Panc1 (cell line): Measurements from ENCODE around the gene HMG20B. TPM values are rescaled to one million over a fixed set of nuclear protein-coding genes. Genes with fewer than 3 reads are reported as not detected.

Experiments used
- ATAC-seq: fragments of 200-7000 bp; cut with Tn5 transposase; 2 replicates; pipeline ENCODE4 v1.9.1; 2020; ENCODE audit warnings: mild to moderate bottlenecking, moderate library complexity
- BruUV-seq: library from RNA; stranded (reverse); fragments of 400-500 nt; replicated peaks from 2 replicates; lab custom pipeline; 2021; lab: Mats Ljungman, UMichigan
- CTCF ChIA-PET: fragments of 300-600 bp; sonication (Branson Sonifier 250); formaldehyde crosslinking; loops from one replicate; lab custom pipeline; 2022; ENCODE audit warnings: antibody characterized with exemption; lab: Charles Lee
- POLR2A ChIA-PET: fragments of 300-600 bp; sonication (Branson Sonifier 250); formaldehyde crosslinking; loops from one replicate; lab custom pipeline; 2022; ENCODE audit warnings: antibody characterized with exemption; lab: Charles Lee
- DNase-seq: peaks from one replicate; pipeline ENCODE4 v3.0.0-alpha.2; 2010; ENCODE audit warnings: low read depth, low spot score
- H3K27ac ChIP-seq: 2 replicates; pipeline ENCODE4 v1.5.1; 2011; ENCODE audit warnings: mild to moderate bottlenecking, low read length, inconsistent platforms
- H3K27me3 ChIP-seq: fragments of 200-500 bp; sonication (Bioruptor generic); 2 replicates; pipeline ENCODE4 v1.6.0; 2014; ENCODE audit warnings: low read length, inconsistent platforms; ENCODE audit not compliant: control insufficient read depth, insufficient read depth
- H3K36me3 ChIP-seq: fragments of 200-500 bp; sonication (Bioruptor generic); 2 replicates; pipeline ENCODE4 v1.5.1; 2014; ENCODE audit warnings: inconsistent platforms, mild to moderate bottlenecking, low read length, moderate library complexity; ENCODE audit not compliant: control insufficient read depth, insufficient read depth
- H3K4me1 ChIP-seq: 2 replicates; pipeline ENCODE4 v1.5.1; 2011; ENCODE audit warnings: inconsistent platforms, mild to moderate bottlenecking, low read length, moderate library complexity; ENCODE audit not compliant: control insufficient read depth, insufficient read depth
- H3K4me3 ChIP-seq, 2 experiments: 2 replicates each; pipeline ENCODE4 v1.5.1; 2011 to 2012; ENCODE audit warnings: low read depth in 2 of 2, low read length in 2 of 2, mild to moderate bottlenecking in 2 of 2, inconsistent platforms in 1 of 2, moderate library complexity in 1 of 2
- H3K9me3 ChIP-seq: fragments of 200-500 bp; sonication (Bioruptor generic); 2 replicates; pipeline ENCODE4 v1.5.1; 2014; ENCODE audit warnings: low read depth, mild to moderate bottlenecking, inconsistent platforms, low read length, moderate library complexity; ENCODE audit not compliant: control insufficient read depth, insufficient read depth
- CTCF ChIP-seq: fragments of 450-650 bp; IDR thresholded peaks from 2 replicates; pipeline ENCODE4 v1.5.1; 2017; ENCODE audit warnings: mild to moderate bottlenecking
- POLR2AphosphoS5 ChIP-seq: IDR thresholded peaks from 2 replicates; pipeline ENCODE4 v1.6.1; 2012; ENCODE audit warnings: mild to moderate bottlenecking, low read depth, low read length, moderate library complexity
- REST ChIP-seq, 2 experiments: IDR thresholded peaks; 2 replicates each; pipeline ENCODE4 v1.6.1; 2011 to 2012; ENCODE audit warnings: low read depth in 2 of 2, control low read depth in 1 of 2, low read length in 1 of 2, mild to moderate bottlenecking in 1 of 2, moderate library complexity in 1 of 2; ENCODE audit not compliant: insufficient read depth in 1 of 2
- SIN3A ChIP-seq: IDR thresholded peaks from 2 replicates; pipeline ENCODE4 v1.6.1; 2012; ENCODE audit warnings: low read depth, mild to moderate bottlenecking, low read length, moderate library complexity, borderline replicate concordance; ENCODE audit not compliant: insufficient read depth
- TCF7L2 ChIP-seq: IDR thresholded peaks from 2 replicates; pipeline ENCODE4 v1.6.1; 2011; ENCODE audit warnings: mild to moderate bottlenecking, low read depth, low read length, inconsistent platforms
- in situ Hi-C: cut with HindIII; loops from 2 replicates; pipeline ENCODE4 v1.10.0; 2016; ENCODE audit warnings: low sequenced_read_pairs, low pct_unique_long_range_greater_than_20kb
- intact Hi-C: fragments of 100-400 bp; cut with micrococcal nuclease; formaldehyde crosslinking; loops from one replicate; pipeline ENCODE4 v1.10.0; 2022; ENCODE audit not compliant: unreplicated experiment
- total RNA-seq: library from RNA; stranded (reverse); gene quantifications from one replicate; pipeline ENCODE4 v1.2.1, GENCODE V29; 2021; ENCODE audit not compliant: unreplicated experiment

HMG20B gene
- total RNA-seq, 1 experiment from 2014 or later, result 74.7 TPM

GRCh38 chr19:3604227-3604986 is 31.7 kb downstream of the HMG20B start:
- CTCF ChIA-PET, result no interaction called here
- ATAC-seq (no peak), DNase-seq (no peak)
- Histone ChIP-seq H3K36me3 (no peaks in the 10 kb centered on the region), H3K27me3 (no peaks in the 10 kb centered on the region), H3K9me3 (no peaks in the 10 kb centered on the region), H3K4me3 (no peak overlapping the region), H3K27ac (no peak overlapping the region), H3K4me1 (peaks cover 27% of the 10 kb centered on the region)
- POLR2A ChIA-PET, result no interaction called here
- TF ChIP-seq CTCF (no peak), REST (IDR thresholded peaks at IDR 0.05; ENCODE audit: insufficient read depth in 1 of 2, low read depth in 2 of 2, low read length in 1 of 2) (no peak), TCF7L2 (no peak), SIN3A (no peak), POLR2AphosphoS5 (no peak)
- in situ Hi-C loops (no loop called here), intact Hi-C loops (no loop called here)
- BruUV-seq, result no TSS peak

GRCh38 chr19:3604987-3605343 is 32.2 kb downstream of the HMG20B start:
- no peak overlapping the region for H3K27ac ChIP-seq
- H3K36me3 ChIP-seq, result no peaks in the 10 kb centered on the region
- BruUV-seq, result no TSS peak
- POLR2A ChIA-PET, result no interaction called here
- no peak for DNase-seq
- intact Hi-C loops (no loop called here), in situ Hi-C loops (no loop called here)
- no peak for ATAC-seq
- CTCF ChIA-PET, result interaction anchor here (0.5 kb wide), 1 partner anchor 22 kb away, joined by 7 read pairs; no protein-coding TSS in a partner anchor
- H3K4me3 ChIP-seq, result no peak overlapping the region; a peak in 1 of 4 replicates
- H3K27me3 ChIP-seq, result no peaks in the 10 kb centered on the region
- H3K4me1 ChIP-seq, result peaks cover 32% of the 10 kb centered on the region
- TF ChIP-seq REST (IDR thresholded peaks at IDR 0.05; ENCODE audit: insufficient read depth in 1 of 2, low read depth in 2 of 2, low read length in 1 of 2), result no peak
- TF ChIP-seq TCF7L2, result no peak
- no peak for TF ChIP-seq POLR2AphosphoS5
- no peak for TF ChIP-seq SIN3A
- TF ChIP-seq CTCF, result no peak
- H3K9me3 ChIP-seq, result no peaks in the 10 kb centered on the region
